HL-60 (cell line): Measurements from ENCODE around the gene PUM1.

Source experiments
- CTCF ChIP-seq: IDR thresholded peaks from one replicate; pipeline ENCODE4 v1.5.1; 2011; ENCODE audit warnings: low read length, control low read depth, inconsistent platforms; ENCODE audit not compliant: insufficient read depth
- GABPA ChIP-seq: IDR thresholded peaks from 2 replicates; pipeline ENCODE4 v1.6.1; 2012; ENCODE audit warnings: low read depth

- no peak for TF ChIP-seq GABPA
- no peak for TF ChIP-seq CTCF
Measured at GRCh38 chr1:30952098-30952497, 113.4 kb downstream of the PUM1 start.
